GM23338 (cell line): Measurements from ENCODE around the gene RNLS. TPM values are rescaled to one million over a fixed set of nuclear protein-coding genes. Genes with fewer than 3 reads are reported as not detected.

Source experiments
- ATAC-seq: fragments of 200-7000 bp; cut with Tn5 transposase; 3 replicates; pipeline ENCODE4 v1.9.1; 2020
- DNase-seq: peaks from one replicate; pipeline ENCODE4 v3.0.0-alpha.2; 2015; ENCODE audit warnings: low spot score
- H2AFZ ChIP-seq: fragments of 200-600 bp; sonication (generic); 2 replicates; pipeline ENCODE4 v1.8.0; 2016; ENCODE audit warnings: antibody characterized with exemption, mild to moderate bottlenecking, moderate library complexity
- H3F3A ChIP-seq: fragments of 200-600 bp; sonication (generic); replicated peaks from 2 replicates; pipeline ENCODE4 v1.8.0; 2017; ENCODE audit warnings: antibody characterized with exemption, mixed run types, low read depth
- H3K27ac ChIP-seq: fragments of 200-600 bp; sonication (generic); 2 replicates; pipeline ENCODE4 v1.6.1; 2016; ENCODE audit warnings: low read depth
- H3K27me3 ChIP-seq: fragments of 200-600 bp; sonication (generic); 2 replicates; pipeline ENCODE4 v1.8.0; 2016; ENCODE audit warnings: mild to moderate bottlenecking, mixed run types, moderate library complexity; ENCODE audit not compliant: insufficient read depth
- H3K36me3 ChIP-seq: fragments of 200-600 bp; sonication (generic); 2 replicates; pipeline ENCODE4 v1.8.0; 2016; ENCODE audit warnings: mild to moderate bottlenecking; ENCODE audit not compliant: insufficient read depth
- H3K4me1 ChIP-seq: fragments of 200-600 bp; sonication (generic); 2 replicates; pipeline ENCODE4 v1.8.0; 2016; ENCODE audit warnings: mild to moderate bottlenecking, moderate library complexity; ENCODE audit not compliant: insufficient read depth
- H3K4me2 ChIP-seq: fragments of 200-600 bp; sonication (generic); 2 replicates; pipeline ENCODE4 v1.7.1; 2017; ENCODE audit warnings: mixed run types
- H3K4me3 ChIP-seq: fragments of 200-600 bp; sonication (generic); 2 replicates; pipeline ENCODE4 v1.6.1; 2016; ENCODE audit warnings: mixed run types
- H3K79me2 ChIP-seq: fragments of 200-600 bp; sonication (generic); replicated peaks from 2 replicates; pipeline ENCODE4 v1.8.0; 2017; ENCODE audit warnings: mild to moderate bottlenecking; ENCODE audit not compliant: insufficient read depth
- H3K9me2 ChIP-seq: fragments of 200-600 bp; sonication (generic); 2 replicates; pipeline ENCODE4 v1.8.0; 2017; ENCODE audit not compliant: insufficient read depth
- H4K20me1 ChIP-seq: fragments of 200-600 bp; sonication (generic); replicated peaks from 2 replicates; pipeline ENCODE4 v1.8.0; 2017; ENCODE audit warnings: mild to moderate bottlenecking; ENCODE audit not compliant: insufficient read depth
- H3K27ac Mint-ChIP-seq: 2 replicates; pipeline ENCODE4 v1.8.0; 2020; ENCODE audit warnings: inconsistent platforms, mild to moderate bottlenecking, moderate library complexity, mixed read lengths
- H3K27me3 Mint-ChIP-seq: 3 replicates; pipeline ENCODE4 v1.8.0; 2022; ENCODE audit warnings: low read depth, mild to moderate bottlenecking, moderate library complexity, mixed read lengths, inconsistent platforms; ENCODE audit not compliant: insufficient read depth, poor library complexity
- H3K36me3 Mint-ChIP-seq: 3 replicates; pipeline ENCODE4 v1.8.0; 2021; ENCODE audit warnings: low read depth, mild to moderate bottlenecking, inconsistent platforms, moderate library complexity, mixed read lengths
- H3K4me1 Mint-ChIP-seq: 3 replicates; pipeline ENCODE4 v1.8.0; 2020; ENCODE audit warnings: mild to moderate bottlenecking, inconsistent platforms, mixed read lengths
- H3K4me3 Mint-ChIP-seq: 3 replicates; pipeline ENCODE4 v1.8.0; 2021; ENCODE audit warnings: moderate library complexity, mild to moderate bottlenecking, inconsistent platforms, mixed read lengths
- H3K9me3 Mint-ChIP-seq: 3 replicates; pipeline ENCODE4 v1.8.0; 2020; ENCODE audit warnings: moderate library complexity, mild to moderate bottlenecking, inconsistent platforms, mixed read lengths
- EZH2 ChIP-seq: fragments of 200-600 bp; sonication (generic); IDR thresholded peaks from one replicate; pipeline ENCODE4 v1.8.0; 2017; ENCODE audit warnings: antibody characterized with exemption, mild to moderate bottlenecking, low read depth; ENCODE audit not compliant: unreplicated experiment
- JUNB ChIP-seq: IDR thresholded peaks from one replicate; pipeline ENCODE4 v1.6.1; 2016; ENCODE audit warnings: antibody characterized with exemption; ENCODE audit not compliant: unreplicated experiment
- NANOG ChIP-seq: IDR thresholded peaks from 2 replicates; pipeline ENCODE4 v1.6.1; 2016; ENCODE audit warnings: antibody characterized with exemption, borderline replicate concordance
- POLR2AphosphoS5 ChIP-seq: IDR thresholded peaks from 2 replicates; pipeline ENCODE4 v1.6.1; 2016; ENCODE audit warnings: antibody characterized with exemption, low read depth
- STAT1 ChIP-seq: IDR thresholded peaks from one replicate; pipeline ENCODE4 v1.6.1; 2016; ENCODE audit warnings: antibody characterized with exemption; ENCODE audit not compliant: unreplicated experiment
- ZNF114 ChIP-seq: fragments of 250-450 bp; sonication (Bioruptor Pico); IDR thresholded peaks from 2 replicates; pipeline ENCODE4 v1.5.0; 2020; ENCODE audit warnings: mild to moderate bottlenecking, moderate library complexity
- ZNF331 ChIP-seq: fragments of 250-450 bp; sonication (Bioruptor Pico); IDR thresholded peaks from 2 replicates; pipeline ENCODE4 v1.5.0; 2020; ENCODE audit warnings: low read depth, mild to moderate bottlenecking, moderate library complexity
- polyA plus RNA-seq: library from polyadenylated mRNA; unstranded; fragments of >200 nt; fragmentation: Nextera tagmentation; extraction: Ambion mirVana; gene quantifications from 2 replicates; pipeline ENCODE4 v1.2.1, GENCODE V29; 2016
- total RNA-seq: library from RNA; depleted of rRNA; stranded (reverse); fragments of >200 nt; shearing (Covaris generic); gene quantifications from 2 replicates; pipeline ENCODE4 v1.2.3, GENCODE V29; 2014
- TF ChIP-seq, protein P1 (sequence below): IDR thresholded peaks from one replicate; pipeline ENCODE4 v1.6.1; 2018; ENCODE audit warnings: antibody characterized with exemption; ENCODE audit not compliant: unreplicated experiment
- TF ChIP-seq, protein P2 (sequence below), 2 experiments: fragments of 200-600 bp in 1 of 2; sonication (generic) in 1 of 2; conservative IDR thresholded peaks; 2 replicates each; pipeline versions ENCODE4 v1.5.1 to v1.6.1; 2016 to 2017; ENCODE audit warnings: antibody characterized with exemption in 2 of 2, low read depth in 2 of 2, mild to moderate bottlenecking in 2 of 2, moderate library complexity in 1 of 2
- TF ChIP-seq, protein P3 (sequence below): fragments of 250-450 bp; sonication (Bioruptor Pico); IDR thresholded peaks from 2 replicates; pipeline ENCODE4 v1.5.0; 2020; ENCODE audit warnings: mild to moderate bottlenecking, moderate library complexity
- TF ChIP-seq, protein P4 (sequence below): IDR thresholded peaks from 2 replicates; pipeline ENCODE4 v1.6.1; 2016; ENCODE audit warnings: antibody characterized with exemption

Gene RNLS
- total and polyA plus RNA-seq, 2 experiments from 2014 or later = 8.8 to 15.2 TPM

DNA sequence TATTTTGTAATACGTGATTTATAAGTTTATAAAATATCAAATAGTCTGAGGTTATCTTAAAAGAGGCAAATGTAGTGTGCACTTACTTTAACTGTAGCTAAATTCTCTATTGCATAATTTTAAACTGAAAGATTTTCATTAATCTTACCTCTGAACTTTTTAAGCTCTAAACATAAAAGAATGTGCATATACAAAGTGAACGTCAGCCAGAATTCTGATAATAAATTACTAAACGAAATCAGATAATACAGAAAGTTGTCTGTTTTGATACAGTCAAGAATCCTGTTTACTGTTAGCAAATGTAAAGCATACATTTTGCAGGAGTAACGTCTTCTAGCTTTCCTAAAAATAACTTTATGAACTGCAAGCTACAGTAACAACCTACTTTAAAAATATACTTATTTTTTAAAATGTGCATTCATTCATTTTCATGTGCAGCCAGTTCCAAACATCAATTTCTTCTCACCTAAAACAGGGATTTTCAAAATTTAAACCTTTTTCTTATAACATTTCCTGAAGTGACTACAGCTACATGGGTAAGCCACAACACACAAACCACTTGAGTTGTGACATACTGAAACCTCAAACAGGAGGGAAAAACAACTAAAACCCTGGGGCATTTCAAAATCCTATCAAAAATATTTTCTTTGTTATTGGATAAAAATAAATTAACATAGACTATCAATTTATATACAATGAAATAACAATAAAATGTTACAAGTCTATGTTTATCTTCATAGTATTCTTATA lies 92.7 kb downstream of the RNLS start:
- Histone ChIP-seq H2AFZ (no peak overlapping the region), H3F3A (no peaks in the 10 kb centered on the region), H4K20me1 (no peaks in the 10 kb centered on the region), H3K4me2 (no peak overlapping the region), H3K27me3 (no peaks in the 10 kb centered on the region), H3K4me1 (peaks cover 11% of the 10 kb centered on the region; the same call in 1 of the 2 replicates), H3K4me3 (no peak overlapping the region), H3K79me2 (no peaks in the 10 kb centered on the region), H3K27ac (no peak overlapping the region), H3K9me2 (no peaks in the 10 kb centered on the region), H3K36me3 (no peaks in the 10 kb centered on the region)
- Mint-ChIP-seq H3K27ac (no peak overlapping the region), H3K27me3 (no peaks in the 10 kb centered on the region), H3K4me3 (no peak overlapping the region), H3K4me1 (peaks cover 14% of the 10 kb centered on the region), H3K36me3 (no peaks in the 10 kb centered on the region), H3K9me3 (no peaks in the 10 kb centered on the region)
- ATAC-seq (no peak), DNase-seq (no peak)
- TF ChIP-seq, protein P1, sequence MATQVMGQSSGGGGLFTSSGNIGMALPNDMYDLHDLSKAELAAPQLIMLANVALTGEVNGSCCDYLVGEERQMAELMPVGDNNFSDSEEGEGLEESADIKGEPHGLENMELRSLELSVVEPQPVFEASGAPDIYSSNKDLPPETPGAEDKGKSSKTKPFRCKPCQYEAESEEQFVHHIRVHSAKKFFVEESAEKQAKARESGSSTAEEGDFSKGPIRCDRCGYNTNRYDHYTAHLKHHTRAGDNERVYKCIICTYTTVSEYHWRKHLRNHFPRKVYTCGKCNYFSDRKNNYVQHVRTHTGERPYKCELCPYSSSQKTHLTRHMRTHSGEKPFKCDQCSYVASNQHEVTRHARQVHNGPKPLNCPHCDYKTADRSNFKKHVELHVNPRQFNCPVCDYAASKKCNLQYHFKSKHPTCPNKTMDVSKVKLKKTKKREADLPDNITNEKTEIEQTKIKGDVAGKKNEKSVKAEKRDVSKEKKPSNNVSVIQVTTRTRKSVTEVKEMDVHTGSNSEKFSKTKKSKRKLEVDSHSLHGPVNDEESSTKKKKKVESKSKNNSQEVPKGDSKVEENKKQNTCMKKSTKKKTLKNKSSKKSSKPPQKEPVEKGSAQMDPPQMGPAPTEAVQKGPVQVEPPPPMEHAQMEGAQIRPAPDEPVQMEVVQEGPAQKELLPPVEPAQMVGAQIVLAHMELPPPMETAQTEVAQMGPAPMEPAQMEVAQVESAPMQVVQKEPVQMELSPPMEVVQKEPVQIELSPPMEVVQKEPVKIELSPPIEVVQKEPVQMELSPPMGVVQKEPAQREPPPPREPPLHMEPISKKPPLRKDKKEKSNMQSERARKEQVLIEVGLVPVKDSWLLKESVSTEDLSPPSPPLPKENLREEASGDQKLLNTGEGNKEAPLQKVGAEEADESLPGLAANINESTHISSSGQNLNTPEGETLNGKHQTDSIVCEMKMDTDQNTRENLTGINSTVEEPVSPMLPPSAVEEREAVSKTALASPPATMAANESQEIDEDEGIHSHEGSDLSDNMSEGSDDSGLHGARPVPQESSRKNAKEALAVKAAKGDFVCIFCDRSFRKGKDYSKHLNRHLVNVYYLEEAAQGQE = no peak
- TF ChIP-seq EZH2 (no peak), JUNB (no peak), STAT1 (no peak), ZNF331 (CRISPR knock-in tag) (no peak), NANOG (no peak), ZNF114 (CRISPR knock-in tag) (no peak), POLR2AphosphoS5 (no peak)
- TF ChIP-seq, protein P2, sequence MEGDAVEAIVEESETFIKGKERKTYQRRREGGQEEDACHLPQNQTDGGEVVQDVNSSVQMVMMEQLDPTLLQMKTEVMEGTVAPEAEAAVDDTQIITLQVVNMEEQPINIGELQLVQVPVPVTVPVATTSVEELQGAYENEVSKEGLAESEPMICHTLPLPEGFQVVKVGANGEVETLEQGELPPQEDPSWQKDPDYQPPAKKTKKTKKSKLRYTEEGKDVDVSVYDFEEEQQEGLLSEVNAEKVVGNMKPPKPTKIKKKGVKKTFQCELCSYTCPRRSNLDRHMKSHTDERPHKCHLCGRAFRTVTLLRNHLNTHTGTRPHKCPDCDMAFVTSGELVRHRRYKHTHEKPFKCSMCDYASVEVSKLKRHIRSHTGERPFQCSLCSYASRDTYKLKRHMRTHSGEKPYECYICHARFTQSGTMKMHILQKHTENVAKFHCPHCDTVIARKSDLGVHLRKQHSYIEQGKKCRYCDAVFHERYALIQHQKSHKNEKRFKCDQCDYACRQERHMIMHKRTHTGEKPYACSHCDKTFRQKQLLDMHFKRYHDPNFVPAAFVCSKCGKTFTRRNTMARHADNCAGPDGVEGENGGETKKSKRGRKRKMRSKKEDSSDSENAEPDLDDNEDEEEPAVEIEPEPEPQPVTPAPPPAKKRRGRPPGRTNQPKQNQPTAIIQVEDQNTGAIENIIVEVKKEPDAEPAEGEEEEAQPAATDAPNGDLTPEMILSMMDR (conservative IDR thresholded peaks at IDR 0.05; ENCODE audit: low read depth in 2 of 2) = no peak
- TF ChIP-seq, protein P3, sequence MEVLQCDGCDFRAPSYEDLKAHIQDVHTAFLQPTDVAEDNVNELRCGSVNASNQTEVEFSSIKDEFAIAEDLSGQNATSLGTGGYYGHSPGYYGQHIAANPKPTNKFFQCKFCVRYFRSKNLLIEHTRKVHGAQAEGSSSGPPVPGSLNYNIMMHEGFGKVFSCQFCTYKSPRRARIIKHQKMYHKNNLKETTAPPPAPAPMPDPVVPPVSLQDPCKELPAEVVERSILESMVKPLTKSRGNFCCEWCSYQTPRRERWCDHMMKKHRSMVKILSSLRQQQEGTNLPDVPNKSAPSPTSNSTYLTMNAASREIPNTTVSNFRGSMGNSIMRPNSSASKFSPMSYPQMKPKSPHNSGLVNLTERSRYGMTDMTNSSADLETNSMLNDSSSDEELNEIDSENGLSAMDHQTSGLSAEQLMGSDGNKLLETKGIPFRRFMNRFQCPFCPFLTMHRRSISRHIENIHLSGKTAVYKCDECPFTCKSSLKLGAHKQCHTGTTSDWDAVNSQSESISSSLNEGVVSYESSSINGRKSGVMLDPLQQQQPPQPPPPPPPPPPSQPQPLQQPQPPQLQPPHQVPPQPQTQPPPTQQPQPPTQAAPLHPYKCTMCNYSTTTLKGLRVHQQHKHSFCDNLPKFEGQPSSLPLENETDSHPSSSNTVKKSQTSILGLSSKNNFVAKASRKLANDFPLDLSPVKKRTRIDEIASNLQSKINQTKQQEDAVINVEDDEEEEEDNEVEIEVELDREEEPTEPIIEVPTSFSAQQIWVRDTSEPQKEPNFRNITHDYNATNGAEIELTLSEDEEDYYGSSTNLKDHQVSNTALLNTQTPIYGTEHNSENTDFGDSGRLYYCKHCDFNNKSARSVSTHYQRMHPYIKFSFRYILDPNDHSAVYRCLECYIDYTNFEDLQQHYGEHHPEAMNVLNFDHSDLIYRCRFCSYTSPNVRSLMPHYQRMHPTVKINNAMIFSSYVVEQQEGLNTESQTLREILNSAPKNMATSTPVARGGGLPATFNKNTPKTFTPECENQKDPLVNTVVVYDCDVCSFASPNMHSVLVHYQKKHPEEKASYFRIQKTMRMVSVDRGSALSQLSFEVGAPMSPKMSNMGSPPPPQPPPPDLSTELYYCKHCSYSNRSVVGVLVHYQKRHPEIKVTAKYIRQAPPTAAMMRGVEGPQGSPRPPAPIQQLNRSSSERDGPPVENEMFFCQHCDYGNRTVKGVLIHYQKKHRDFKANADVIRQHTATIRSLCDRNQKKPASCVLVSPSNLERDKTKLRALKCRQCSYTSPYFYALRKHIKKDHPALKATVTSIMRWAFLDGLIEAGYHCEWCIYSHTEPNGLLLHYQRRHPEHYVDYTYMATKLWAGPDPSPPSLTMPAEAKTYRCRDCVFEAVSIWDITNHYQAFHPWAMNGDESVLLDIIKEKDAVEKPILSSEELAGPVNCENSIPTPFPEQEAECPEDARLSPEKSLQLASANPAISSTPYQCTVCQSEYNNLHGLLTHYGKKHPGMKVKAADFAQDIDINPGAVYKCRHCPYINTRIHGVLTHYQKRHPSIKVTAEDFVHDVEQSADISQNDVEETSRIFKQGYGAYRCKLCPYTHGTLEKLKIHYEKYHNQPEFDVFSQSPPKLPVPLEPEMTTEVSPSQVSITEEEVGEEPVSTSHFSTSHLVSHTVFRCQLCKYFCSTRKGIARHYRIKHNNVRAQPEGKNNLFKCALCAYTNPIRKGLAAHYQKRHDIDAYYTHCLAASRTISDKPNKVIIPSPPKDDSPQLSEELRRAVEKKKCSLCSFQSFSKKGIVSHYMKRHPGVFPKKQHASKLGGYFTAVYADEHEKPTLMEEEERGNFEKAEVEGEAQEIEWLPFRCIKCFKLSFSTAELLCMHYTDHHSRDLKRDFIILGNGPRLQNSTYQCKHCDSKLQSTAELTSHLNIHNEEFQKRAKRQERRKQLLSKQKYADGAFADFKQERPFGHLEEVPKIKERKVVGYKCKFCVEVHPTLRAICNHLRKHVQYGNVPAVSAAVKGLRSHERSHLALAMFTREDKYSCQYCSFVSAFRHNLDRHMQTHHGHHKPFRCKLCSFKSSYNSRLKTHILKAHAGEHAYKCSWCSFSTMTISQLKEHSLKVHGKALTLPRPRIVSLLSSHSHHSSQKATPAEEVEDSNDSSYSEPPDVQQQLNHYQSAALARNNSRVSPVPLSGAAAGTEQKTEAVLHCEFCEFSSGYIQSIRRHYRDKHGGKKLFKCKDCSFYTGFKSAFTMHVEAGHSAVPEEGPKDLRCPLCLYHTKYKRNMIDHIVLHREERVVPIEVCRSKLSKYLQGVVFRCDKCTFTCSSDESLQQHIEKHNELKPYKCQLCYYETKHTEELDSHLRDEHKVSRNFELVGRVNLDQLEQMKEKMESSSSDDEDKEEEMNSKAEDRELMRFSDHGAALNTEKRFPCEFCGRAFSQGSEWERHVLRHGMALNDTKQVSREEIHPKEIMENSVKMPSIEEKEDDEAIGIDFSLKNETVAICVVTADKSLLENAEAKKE (CRISPR knock-in tag) = no peak
- TF ChIP-seq, protein P4, sequence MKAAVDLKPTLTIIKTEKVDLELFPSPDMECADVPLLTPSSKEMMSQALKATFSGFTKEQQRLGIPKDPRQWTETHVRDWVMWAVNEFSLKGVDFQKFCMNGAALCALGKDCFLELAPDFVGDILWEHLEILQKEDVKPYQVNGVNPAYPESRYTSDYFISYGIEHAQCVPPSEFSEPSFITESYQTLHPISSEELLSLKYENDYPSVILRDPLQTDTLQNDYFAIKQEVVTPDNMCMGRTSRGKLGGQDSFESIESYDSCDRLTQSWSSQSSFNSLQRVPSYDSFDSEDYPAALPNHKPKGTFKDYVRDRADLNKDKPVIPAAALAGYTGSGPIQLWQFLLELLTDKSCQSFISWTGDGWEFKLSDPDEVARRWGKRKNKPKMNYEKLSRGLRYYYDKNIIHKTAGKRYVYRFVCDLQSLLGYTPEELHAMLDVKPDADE = no peak
